ENCODE measurements around the gene INSL3.

The INSL3 gene, protein sequence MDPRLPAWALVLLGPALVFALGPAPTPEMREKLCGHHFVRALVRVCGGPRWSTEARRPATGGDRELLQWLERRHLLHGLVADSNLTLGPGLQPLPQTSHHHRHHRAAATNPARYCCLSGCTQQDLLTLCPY

DNA sequence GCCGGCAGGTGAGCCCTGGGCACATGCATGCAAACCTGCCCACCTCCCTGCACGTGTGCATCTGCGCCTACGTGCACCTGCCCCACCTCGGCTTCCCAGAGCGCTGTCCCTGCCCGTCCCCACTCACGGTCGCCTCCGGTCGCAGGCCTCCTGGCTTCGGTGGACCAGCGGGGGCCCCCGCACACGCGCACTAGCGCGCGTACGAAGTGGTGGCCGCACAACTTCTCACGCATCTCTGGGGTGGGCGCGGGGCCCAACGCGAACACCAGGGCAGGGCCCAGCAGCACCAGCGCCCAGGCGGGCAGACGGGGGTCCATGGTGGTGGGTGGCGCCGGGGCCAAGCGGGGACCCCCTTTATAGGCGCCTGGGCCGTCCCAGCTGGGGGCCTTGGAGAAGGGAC is at the start of gene INSL3:
Gene INSL3, minus strand, starts transcription at position 330 of the 400 bp plus-strand sequence. Its CDS starts 13 bp downstream, at position 317.
- DNase-seq: no peak

GRCh38 chr19:17869114-17869608 is 47.8 kb upstream of the INSL3 start:
- DNase-seq: no peak

DNA sequence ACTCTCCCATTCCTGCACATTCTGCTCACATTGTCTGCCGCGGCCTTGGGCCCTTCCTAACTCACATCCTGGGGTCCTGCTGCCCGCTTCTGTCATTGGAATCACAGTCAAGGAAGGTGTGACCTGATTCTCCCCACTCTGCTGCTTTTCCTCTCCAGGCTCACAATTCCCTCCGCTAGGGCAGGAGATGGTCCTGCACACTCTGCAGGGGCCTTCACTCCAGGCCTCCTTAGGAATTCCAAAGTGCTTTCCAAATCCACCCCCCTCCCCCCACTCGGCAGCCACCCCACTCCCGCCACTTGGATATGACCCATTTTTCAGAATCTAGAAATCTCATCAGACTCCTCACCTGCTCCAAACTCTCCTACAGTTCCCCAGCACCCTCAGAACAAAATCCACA is 47.4 kb upstream of the INSL3 start:
- no peak for DNase-seq

DNA sequence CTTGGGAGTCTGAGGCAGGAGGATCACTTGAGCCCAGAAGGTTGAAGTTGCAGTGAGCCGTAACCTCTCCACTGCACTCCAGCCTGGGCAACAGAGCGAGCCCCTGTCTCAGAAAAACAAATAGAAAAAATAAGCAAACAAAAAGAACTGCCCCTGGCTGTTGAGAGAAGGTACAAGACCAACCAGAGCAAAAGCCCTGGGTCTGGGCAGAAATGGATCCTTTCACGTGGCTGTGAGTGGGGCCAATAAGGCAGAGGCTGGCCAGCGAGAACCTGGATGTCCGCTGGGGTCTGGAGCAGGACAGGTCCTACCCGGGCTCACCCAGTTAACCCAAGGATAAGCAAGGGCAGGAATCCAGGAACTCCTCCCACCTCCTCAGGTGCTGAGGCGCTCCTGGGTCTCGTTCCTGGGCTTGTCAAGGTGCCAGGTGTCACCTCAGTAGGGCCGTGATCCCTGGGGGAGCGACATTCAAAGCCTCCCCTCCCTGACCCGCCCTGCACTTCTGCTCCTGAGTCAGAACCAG is 45.7 kb upstream of the INSL3 start:
- no peak for DNase-seq

- DNase-seq: no peak
Measured at GRCh38 chr19:17866312-17866963, 45.1 kb upstream of the INSL3 start.

DNA sequence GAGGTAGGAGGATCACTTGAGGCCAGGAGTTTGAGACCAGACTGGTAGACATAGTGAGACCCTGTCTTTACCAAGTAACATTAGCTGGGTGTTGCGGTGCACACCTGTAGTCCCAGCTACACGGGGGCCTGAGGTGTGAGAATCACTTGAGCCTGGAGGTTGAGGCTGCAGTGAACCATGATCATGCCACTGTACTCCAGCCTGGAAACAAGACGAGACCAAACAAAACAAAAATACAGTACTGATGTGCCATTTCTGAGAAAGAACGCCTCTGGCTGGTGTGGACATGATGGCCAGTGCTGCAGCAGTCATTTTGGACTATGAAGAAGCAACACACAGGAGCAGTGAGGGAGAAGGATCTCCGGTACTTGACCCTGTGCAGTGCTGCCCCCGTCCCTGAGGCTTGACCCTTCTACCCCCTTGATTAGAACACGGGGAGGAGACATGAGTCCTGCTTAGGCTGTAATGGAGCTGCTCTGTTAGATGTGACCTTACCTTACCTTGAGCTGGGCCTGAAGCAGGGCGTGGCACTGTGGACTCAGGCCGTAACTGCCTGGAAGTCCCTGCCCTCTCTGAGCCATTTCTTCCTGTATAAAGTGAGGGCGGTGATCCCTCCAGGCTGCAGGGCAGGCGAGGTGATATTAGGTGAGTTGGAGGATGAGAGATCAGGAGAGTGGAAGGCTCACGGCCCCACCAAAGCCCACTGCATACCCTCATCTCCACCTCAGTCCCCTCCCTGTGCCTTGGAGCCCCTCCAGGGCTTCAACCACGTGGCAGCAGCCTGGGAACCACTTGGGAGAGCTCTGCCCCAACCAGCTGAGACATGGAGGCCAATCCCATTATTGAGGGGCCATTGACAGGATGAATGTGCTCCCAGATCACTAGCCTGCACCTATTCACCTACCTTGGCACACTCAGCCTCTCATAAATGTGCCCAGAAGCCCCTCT is 44.3 kb upstream of the INSL3 start:
- no peak for DNase-seq

- no peak for DNase-seq
Measured at GRCh38 chr19:17863520-17864182, 42.3 kb upstream of the INSL3 start.

- DNase-seq: no peak
Measured at GRCh38 chr19:17862711-17863519, 41.6 kb upstream of the INSL3 start.

DNA sequence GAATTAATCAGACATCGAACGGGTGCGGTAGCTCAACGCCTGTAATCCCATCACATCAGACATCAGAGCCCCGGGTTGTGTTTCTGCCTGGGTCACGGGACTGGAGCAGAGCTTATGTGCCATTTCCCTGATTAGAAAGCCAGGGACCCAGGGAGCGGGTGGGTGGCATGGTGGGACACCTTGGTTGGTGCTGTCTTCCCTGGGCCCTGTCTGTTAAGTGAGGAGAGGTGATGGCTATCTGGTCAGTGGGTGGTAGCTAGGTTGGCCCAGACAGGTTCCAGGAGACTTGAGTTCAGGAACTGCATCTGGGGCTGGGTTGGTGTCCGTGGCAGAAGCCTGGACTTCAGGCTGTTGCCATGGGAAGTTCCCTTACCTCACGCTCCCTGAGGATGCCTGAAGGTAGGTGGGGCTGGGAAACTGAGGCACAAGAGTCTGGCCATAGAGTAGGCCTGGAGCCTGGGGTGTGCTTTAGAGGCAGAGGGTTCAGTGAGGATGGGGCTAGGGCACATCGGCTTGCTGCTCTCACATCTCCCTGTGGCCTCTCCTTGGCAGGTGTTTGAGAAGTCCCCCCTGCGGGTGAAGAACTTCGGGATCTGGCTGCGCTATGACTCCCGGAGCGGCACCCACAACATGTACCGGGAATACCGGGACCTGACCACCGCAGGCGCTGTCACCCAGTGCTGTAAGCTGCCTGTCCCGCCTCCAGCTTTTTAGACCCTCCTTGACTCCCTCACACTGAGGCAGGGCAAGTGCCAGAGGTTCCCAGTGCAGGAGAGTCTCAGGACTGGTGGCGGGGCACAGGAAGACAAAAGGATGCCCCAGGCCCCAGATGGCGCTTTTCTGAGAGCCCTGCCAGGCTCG is 40.5 kb upstream of the INSL3 start:
- DNase-seq: no peak

DNA sequence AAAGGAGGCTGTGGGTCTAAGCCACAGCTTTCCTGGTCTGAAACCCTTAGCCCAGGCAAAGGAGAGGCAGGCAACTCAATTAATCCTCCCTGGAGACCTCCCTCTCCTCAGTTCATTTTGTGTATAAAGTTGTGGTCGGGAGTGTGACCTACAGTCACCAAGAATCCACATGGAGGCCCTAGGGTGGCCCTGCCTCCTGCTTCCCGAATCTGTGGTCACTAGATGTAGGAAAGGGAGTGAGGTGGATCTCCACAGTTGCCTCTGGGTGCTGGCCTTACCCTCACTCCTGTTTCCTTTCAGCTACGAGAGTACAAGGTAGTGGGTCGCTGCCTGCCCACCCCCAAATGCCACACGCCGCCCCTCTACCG is 39.7 kb upstream of the INSL3 start:
- no peak for DNase-seq

GRCh38 chr19:17860331-17860992 is 39.1 kb upstream of the INSL3 start:
- no peak for DNase-seq

DNA sequence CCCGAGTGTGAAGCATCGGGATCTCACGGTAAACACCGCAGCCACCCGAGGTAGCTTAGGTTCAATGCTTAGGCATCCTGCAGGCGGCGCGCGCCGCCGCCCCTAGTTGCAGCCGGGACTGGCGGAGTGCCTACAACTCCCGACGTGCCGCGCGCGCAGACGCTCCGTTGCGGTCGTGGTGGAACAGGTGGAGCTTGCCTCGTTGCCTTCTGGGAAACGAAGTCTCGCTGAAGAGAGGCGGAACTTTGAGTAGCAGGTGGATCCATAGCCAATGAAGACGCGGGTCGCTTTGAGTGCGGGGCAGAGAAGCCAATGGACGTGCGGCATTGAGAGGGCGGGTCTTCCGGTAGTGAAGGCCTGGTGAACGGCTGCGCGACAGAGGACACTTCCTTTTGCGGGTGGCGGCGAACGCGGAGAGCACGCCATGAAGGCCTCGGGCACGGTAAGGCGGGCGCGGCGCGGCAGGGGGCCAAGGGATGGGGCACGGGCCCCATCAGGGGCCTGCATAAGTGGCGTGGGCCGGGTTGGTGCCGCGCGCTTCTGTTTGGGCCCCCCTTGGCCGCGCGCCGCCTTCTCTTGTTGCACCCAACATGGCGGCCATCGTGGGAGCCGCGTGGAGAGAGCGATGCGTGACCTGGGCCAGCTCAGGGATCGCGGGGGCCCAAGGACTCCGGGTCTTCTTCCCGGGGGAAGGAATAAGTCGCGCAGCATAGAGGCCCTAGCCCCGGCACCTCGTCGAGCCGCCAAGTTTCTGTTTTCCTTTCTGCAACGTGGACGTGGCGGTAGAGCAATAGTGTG is 38.4 kb upstream of the INSL3 start, which contains the start of gene RPL18A:
Gene RPL18A, plus strand, starts transcription at position 378 of the 798 bp plus-strand sequence. Its CDS starts 47 bp downstream, at position 425.
- DNase-seq: peak; percentile 84

DNA sequence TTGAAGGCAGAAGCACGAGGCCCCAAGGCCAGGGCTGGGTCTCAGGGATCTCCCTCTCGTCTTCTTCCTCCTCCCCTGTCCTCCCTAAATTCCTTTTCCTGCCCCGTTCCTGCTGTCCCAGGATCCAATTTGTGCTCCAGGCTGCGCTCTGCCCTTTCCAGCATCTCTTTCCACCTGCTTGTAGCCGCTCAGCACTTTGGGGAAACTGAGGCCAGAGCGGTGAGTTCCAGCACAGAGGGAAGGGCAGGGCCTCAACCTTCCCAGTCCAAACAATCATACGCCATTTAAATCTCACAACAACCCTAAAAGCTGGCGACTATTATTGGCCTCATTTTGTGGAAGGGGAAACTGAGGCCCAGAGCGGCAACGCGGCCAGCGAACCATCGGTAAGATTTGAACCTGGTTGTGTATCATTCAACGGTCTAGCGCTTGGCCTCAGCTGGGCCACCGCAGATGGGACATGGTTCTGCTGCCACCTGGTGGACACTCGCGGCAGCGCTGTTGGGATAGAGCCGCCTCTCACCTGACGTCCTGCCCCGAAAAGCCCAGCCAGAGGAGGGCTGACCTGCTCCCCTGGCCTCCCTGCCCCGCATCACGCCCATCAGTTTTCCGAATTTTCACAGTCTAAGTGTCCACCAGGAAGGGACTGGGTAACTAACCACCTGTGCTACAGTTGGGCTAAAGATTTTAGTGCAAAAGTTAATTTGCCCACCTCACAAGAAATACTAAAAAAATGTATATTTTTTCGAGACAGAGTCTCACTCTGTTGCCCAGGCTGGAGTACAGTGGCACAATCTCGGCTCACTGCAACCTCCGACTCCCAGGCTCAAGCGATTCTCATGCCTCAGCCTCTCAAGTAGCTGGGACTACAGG is 34.2 kb upstream of the INSL3 start:
- DNase-seq: peak; percentile 93

DNA sequence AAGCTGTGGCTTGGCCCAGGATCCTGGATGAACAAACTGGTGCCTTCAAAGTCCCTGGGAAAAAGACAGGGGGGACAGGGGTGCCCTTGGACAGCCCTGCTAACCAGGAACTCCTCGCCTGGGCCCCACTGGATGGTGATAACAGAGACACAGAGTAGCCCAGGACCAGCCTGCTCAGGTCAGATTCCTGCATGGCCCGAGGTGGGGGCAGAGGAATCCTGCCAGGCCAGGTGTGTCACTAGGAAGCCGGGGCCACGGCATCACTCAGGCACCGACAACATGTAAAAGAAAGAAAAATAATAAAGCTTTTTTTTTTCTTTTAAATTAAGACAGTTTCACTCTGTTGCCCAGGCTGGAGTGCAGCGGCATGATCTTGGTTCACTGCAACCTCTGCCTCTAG is 32.7 kb upstream of the INSL3 start:
- DNase-seq: no peak

- no peak for DNase-seq
Measured at GRCh38 chr19:17848595-17849292, 27.4 kb upstream of the INSL3 start.

DNA sequence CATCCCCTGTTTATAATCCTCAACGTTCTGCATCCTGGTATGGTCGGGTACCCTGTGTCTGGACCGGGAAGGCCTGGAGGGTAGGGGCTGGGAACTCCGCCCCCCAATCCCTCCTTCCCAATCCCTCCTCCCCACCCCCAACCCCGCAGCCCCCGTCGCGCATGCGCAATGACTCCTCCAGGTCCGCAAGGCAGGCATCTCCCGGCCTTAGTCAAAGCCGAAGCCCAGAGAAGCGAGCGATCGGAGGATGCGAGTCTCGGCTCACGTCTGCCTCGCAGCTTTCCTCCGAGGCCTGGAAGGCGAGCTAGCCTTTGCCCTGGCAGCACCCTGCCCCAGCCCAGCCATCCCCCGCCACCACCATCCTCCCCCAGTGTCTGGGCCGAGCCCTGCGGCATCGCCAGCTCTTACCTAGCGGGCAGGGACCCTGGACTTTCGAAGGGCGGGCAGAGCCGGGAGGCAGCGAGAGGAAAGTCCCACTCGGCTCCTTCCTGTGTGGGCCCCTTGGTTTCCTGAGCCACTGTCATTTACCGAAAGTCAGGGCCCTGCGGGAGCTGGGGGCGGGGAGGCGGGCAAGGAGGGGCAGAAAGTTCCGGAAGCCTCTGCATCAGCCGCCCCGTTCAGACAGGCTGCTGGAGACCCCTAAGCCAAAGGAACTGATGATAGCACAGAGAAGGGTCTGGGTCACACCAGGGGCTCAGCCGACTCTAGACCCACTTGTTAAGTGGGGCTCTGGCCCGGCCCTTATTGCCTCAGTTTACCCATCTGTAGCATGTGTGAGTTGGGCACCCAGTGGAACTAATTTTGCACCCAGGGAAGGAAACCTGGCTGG is 26.4 kb upstream of the INSL3 start, which contains the start of gene JAK3:
Gene JAK3, minus strand, starts transcription at position 445 of the 829 bp plus-strand sequence. CDS start 3,565 bp downstream, outside the sequence.
- DNase-seq: no peak

DNA sequence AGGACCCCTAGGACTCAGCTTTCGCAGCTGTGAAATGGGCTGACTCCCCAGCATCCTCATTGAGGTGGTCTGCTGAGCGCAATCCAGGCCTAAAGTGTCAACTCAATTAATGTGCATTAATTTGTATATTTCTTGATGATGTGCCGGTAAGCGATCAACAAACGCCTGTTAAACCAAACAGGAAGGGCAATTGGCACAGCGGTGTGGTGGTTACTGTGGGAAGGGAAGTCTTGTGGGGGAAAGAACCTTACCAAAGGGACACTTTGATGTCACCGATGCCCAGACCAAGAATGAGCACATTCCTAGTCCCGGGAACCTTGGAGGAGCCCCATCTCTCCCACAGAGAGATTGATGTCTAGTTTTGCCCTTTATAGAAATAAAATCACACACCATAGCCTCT is 24.8 kb upstream of the INSL3 start:
- no peak for DNase-seq
